Measurements from ENCODE around the gene SLC8A2. TPM values are rescaled to one million over a fixed set of nuclear protein-coding genes. Genes with fewer than 3 reads are reported as not detected.

The SLC8A2 gene
- total RNA-seq, 3 donors from 2014 or later (not counting 1 experiment from before 2014, with no cell fraction given), result 0.20 TPM; not detected in 2

DNA sequence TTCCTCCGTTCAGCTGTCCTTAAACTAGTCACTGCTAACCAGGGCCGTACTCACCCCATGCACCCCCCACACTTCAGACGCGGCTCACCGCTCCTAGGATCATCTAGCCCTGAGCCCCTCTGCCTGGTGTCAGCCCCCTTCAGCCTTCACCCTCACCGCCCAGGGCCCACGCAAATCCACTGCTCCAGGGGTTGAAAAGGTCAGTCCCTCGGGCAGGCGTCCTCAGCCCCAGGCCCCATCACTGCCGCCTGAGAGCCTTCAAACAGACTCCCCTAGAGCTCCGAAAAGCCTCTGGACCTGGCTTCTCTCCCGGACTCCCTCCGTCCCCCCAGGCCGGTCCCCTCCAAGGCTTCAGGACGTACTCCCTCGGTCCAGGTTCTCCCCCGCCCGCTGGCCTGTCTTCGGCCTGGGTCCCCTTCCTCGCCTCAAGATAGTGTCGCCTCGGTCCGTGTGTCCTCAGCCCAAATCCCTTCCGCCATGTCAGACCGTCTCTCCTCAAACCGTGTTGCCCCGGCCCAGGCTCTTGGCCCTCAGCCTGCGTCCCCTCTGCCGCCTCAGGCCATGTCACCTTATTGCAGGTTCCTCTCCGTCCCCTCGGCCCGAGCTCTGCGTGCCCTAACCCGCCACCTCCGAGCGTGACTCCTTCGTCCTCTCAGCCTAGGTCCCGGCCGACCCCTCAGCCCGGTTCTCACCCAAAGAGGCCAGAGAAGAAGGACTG, 42.6 kb upstream of the SLC8A2 start:
- peaks cover 2% of the 10 kb centered on the region for H3K36me3 ChIP-seq (ENCODE audit: control insufficient read depth, insufficient read depth, low read length)
- intact Hi-C loops (cut with micrococcal nuclease), result loop anchor here (2.0 kb wide), 1 partner anchor 94 kb away; the partner anchor contains the start of gene BICRA
- Mint-ChIP-seq H3K36me3 (no peaks in the 10 kb centered on the region), H3K9me3 (no peaks in the 10 kb centered on the region), H3K4me1 (peaks cover 63 to 88% of the 10 kb centered on the region in 2 donors), H3K27me3 (ENCODE audit: low read depth in 2 of 2) (no peaks in the 10 kb centered on the region), H3K27ac (peak overlapping the region; percentile 98 to 100), H3K4me3 (peak overlapping the region; percentile 98)
- H3K4me1 ChIP-seq (ENCODE audit: control insufficient read depth, insufficient read depth, low read length), result peaks cover 71% of the 10 kb centered on the region
- TF ChIP-seq, protein P1, sequence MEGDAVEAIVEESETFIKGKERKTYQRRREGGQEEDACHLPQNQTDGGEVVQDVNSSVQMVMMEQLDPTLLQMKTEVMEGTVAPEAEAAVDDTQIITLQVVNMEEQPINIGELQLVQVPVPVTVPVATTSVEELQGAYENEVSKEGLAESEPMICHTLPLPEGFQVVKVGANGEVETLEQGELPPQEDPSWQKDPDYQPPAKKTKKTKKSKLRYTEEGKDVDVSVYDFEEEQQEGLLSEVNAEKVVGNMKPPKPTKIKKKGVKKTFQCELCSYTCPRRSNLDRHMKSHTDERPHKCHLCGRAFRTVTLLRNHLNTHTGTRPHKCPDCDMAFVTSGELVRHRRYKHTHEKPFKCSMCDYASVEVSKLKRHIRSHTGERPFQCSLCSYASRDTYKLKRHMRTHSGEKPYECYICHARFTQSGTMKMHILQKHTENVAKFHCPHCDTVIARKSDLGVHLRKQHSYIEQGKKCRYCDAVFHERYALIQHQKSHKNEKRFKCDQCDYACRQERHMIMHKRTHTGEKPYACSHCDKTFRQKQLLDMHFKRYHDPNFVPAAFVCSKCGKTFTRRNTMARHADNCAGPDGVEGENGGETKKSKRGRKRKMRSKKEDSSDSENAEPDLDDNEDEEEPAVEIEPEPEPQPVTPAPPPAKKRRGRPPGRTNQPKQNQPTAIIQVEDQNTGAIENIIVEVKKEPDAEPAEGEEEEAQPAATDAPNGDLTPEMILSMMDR (IDR thresholded peaks at IDR 0.05), result no peak
- H3K27ac ChIP-seq (ENCODE audit: low read length), result peak overlapping the region; percentile 90
- DNase-seq (no peak), ATAC-seq (peak in 2 of 3 donors; percentile 0)
- WGBS (ENCODE audit: insufficient coverage), result 7% methylated on average over 40 of the region's 40 CpGs
- H3K27me3 ChIP-seq (ENCODE audit: control insufficient read depth, insufficient read depth, low read length), result no peaks in the 10 kb centered on the region
- peak overlapping the region; percentile 75 for H3K4me3 ChIP-seq (ENCODE audit: low read length)
- no peaks in the 10 kb centered on the region for H3K9me3 ChIP-seq (ENCODE audit: control insufficient read depth, insufficient read depth, low read length)

DNA sequence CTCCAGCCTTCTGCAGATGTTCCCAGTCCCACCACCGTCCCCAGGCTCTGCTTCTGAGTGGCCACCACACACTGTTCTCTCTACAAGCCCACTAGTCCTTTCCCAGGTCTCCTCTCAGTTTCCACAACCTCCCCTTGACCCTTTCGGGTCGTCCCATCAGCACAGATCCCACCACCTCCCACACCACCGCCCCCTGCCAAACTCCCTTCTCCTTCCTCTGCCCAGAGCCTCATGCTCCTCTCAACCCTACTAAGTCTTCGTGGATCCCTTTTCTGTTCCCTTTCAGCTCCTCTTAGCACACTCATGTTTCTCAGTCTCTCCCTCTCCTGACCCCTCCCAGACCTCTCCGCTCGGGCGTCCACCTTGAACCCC, 41.2 kb upstream of the SLC8A2 start:
- H3K4me1 ChIP-seq (ENCODE audit: control insufficient read depth, insufficient read depth, low read length), result peaks cover 57% of the 10 kb centered on the region
- intact Hi-C loops (cut with micrococcal nuclease), result no loop called here
- no peak overlapping the region for H3K4me3 ChIP-seq (ENCODE audit: low read length)
- no peaks in the 10 kb centered on the region for H3K27me3 ChIP-seq (ENCODE audit: control insufficient read depth, insufficient read depth, low read length)
- peaks cover 2% of the 10 kb centered on the region for H3K36me3 ChIP-seq (ENCODE audit: control insufficient read depth, insufficient read depth, low read length)
- H3K4me3 Mint-ChIP-seq, result peak overlapping the region; percentile 98
- H3K27me3 Mint-ChIP-seq (ENCODE audit: low read depth in 2 of 2), result no peaks in the 10 kb centered on the region
- TF ChIP-seq, protein P1 (IDR thresholded peaks at IDR 0.05), result no peak
- no peak overlapping the region for H3K27ac ChIP-seq (ENCODE audit: low read length)
- ATAC-seq (no peak), DNase-seq (no peak)
- peak overlapping the region; percentile 98 to 100 for H3K27ac Mint-ChIP-seq
- no peaks in the 10 kb centered on the region for H3K36me3 Mint-ChIP-seq
- no peaks in the 10 kb centered on the region for H3K9me3 ChIP-seq (ENCODE audit: control insufficient read depth, insufficient read depth, low read length)
- no peaks in the 10 kb centered on the region for H3K9me3 Mint-ChIP-seq
- 83% methylated on average over 8 of the region's 8 CpGs for WGBS (ENCODE audit: insufficient coverage)
- peaks cover 58 to 83% of the 10 kb centered on the region in 2 donors for H3K4me1 Mint-ChIP-seq

DNA sequence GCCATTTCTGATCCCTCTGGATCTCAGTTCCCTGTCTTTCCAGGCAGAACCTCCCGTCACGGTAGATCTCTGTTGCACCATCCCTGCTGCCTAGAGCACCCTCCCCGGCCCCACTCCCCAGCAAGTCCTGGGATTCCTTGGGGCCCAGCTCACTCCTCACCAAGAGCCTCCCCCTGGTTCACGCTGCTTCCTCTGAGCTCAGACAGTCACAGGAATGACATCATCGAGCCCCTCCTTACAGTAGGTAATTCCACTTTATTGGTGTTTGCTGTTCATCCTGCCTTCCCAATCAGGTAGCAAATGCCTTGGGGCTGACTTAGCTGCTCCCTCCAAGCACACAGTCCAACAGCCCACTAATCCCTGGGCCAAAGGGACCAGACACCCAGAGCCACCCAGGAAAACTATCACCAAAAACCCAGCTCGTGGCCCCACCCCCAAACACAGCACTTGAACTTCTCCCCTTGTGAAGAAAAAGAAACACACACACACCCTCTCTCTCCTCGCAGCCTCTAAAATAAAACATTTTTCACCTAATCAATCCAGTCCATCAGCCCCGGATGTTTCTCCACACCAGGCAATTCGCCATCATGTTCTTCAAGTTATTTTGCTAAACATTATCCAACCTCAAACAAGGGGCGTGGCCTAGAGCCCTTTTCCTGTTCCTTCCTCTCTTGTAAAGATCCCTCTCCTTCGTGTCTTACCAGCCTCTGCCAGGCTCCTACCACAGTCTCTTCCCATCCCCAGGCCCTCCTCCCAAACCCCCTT, 40.7 kb upstream of the SLC8A2 start:
- no peak overlapping the region for H3K4me3 ChIP-seq (ENCODE audit: low read length)
- Mint-ChIP-seq H3K36me3 (no peaks in the 10 kb centered on the region), H3K27ac (peak overlapping the region; percentile 98 to 100), H3K4me3 (peak overlapping the region; percentile 98), H3K4me1 (peaks cover 57 to 82% of the 10 kb centered on the region in 2 donors), H3K27me3 (ENCODE audit: low read depth in 2 of 2) (no peaks in the 10 kb centered on the region), H3K9me3 (no peaks in the 10 kb centered on the region)
- DNase-seq (no peak), ATAC-seq (no peak)
- WGBS (ENCODE audit: insufficient coverage), result 65% methylated on average over 11 of the region's 11 CpGs
- no peak overlapping the region for H3K27ac ChIP-seq (ENCODE audit: low read length)
- no peaks in the 10 kb centered on the region for H3K27me3 ChIP-seq (ENCODE audit: control insufficient read depth, insufficient read depth, low read length)
- TF ChIP-seq, protein P1 (IDR thresholded peaks at IDR 0.05), result no peak
- H3K9me3 ChIP-seq (ENCODE audit: control insufficient read depth, insufficient read depth, low read length), result no peaks in the 10 kb centered on the region
- H3K36me3 ChIP-seq (ENCODE audit: control insufficient read depth, insufficient read depth, low read length), result peaks cover 2% of the 10 kb centered on the region
- H3K4me1 ChIP-seq (ENCODE audit: control insufficient read depth, insufficient read depth, low read length), result peaks cover 51% of the 10 kb centered on the region
- intact Hi-C loops (cut with micrococcal nuclease), result no loop called here
